ENCODE results near the gene DRD4.

Gene DRD4

DNA sequence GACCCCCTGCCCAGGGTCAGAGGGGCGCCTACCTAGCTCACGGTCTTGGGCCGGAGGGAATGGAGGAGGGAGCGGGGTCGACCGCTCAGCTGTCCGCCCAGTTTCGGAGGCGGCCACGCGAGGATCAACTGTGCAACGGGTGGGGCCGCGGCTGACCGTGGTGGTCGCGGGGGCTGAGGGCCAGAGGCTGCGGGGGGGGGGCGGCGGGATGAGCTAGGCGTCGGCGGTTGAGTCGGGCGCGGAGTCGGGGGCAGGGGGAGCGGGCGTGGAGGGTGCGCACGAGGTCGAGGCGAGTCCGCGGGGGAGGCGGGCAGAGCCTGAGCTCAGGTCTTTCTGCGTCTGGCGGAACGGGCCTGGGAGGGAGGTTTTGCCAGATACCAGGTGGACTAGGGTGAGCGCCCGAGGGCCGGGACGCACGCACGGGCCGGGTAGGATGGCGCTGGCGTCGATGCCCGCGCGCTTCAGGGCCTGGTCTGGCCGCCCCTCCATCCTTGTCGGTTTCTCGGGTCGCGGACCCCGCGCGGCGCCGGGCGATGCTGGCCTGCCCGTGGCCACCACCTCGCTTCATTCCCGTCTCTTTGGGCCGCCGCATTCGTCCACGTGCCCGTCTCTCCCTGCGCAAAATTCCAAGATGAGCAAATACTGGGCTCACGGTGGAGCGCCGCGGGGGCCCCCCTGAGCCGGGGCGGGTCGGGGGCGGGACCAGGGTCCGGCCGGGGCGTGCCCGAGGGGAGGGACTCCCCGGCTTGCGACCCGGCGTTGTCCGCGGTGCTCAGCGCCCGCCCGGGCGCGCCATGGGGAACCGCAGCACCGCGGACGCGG is at the start of gene DRD4:
Gene DRD4, plus strand, starts transcription at position 759 of the 822 bp plus-strand sequence. Its CDS starts 36 bp downstream, at position 795.
- no peak for DNase-seq (ENCODE audit: low spot score)

DNA sequence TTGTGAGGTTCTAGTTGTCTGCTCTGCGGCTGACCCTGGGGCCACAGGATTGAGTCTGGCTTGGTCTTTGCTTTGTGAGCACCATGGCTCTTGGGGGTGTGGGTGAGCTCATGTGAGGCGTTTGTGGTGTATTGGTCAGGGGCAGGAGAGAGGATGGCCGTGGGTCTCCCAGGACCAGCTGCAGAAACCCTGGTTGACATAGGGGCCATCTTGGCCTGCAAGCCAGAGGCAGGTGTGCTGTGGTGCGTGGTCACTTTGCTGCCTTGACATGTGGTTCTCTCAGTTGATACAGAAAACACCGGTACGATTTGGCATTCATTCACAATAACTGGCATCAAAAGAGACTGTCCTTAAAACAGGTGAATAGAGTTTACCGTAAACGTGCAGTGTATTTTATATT is 49.5 kb upstream of the DRD4 start:
- no peak for DNase-seq (ENCODE audit: low spot score)

GRCh38 chr11:587978-588380 is 49.1 kb upstream of the DRD4 start:
- DNase-seq (ENCODE audit: low spot score): peak; percentile 74

DNA sequence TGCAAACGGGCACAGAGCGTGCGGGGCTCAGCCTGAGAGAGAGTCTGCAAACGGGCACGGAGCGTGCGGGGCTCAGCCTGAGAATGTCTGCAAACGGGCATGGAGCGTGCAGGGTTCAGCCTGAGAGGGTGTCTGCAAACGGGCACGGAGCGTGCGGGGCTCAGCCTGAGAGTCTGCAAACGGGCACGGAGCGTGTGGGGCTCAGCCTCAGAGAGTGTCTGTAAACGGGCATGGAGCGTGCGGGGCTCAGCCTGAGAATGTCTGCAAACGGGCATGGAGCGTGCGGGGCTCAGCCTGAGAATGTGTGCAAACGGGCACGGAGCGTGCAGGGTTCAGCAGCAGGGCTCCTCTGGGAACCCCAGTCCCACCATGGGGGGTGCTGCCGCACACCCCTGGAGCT is 47.3 kb upstream of the DRD4 start:
- DNase-seq (ENCODE audit: low spot score): no peak

GRCh38 chr11:590997-591396 is 46.1 kb upstream of the DRD4 start:
- DNase-seq (ENCODE audit: low spot score): no peak

DNA sequence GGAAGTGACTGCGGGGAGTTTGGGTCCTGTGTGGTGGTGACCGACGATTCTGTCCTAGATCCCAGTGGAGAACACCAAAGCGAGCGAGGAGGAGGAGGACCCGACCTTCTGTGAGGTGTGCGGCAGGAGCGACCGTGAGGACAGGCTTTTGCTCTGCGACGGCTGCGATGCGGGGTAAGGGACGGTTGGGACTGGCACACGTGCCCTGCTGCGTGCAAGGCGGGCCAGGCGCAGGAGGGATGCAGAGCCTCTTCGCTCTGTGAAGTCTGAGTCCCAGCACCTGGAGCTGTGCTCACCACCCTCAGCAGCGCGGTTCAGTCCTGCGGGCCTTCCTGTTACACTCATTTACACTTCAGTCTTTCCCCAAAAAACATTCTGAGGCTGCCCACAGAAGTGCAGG is 44.6 kb upstream of the DRD4 start:
- DNase-seq (ENCODE audit: low spot score): no peak

GRCh38 chr11:592918-593317 is 44.2 kb upstream of the DRD4 start:
- no peak for DNase-seq (ENCODE audit: low spot score)

- no peak for DNase-seq (ENCODE audit: low spot score)
These were observed 43.7 kb upstream of the DRD4 start for GRCh38 chr11:593347-593746.

- no peak for DNase-seq (ENCODE audit: low spot score)
These were observed 41.7 kb upstream of the DRD4 start for GRCh38 chr11:595400-595799.

DNA sequence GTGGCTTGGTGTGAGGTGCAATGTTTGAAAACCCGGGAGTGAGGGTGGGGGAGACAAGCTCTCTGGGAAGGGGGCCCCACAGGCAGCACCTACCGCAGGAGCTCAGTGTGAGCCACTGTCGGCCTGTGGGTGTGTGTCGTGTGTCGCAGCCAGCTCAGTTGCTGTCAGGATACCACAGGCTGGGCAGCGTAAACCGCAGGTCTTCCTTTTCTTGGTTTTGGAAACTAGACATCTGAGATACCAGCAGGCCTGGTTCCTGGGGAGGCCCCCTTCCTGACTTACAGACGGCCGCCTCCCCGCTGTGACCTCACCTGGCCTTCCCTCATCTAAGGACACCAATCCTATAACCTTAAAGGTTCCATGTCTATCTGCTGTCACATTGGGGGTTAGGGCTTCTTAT is 40.7 kb upstream of the DRD4 start:
- no peak for DNase-seq (ENCODE audit: low spot score)

DNA sequence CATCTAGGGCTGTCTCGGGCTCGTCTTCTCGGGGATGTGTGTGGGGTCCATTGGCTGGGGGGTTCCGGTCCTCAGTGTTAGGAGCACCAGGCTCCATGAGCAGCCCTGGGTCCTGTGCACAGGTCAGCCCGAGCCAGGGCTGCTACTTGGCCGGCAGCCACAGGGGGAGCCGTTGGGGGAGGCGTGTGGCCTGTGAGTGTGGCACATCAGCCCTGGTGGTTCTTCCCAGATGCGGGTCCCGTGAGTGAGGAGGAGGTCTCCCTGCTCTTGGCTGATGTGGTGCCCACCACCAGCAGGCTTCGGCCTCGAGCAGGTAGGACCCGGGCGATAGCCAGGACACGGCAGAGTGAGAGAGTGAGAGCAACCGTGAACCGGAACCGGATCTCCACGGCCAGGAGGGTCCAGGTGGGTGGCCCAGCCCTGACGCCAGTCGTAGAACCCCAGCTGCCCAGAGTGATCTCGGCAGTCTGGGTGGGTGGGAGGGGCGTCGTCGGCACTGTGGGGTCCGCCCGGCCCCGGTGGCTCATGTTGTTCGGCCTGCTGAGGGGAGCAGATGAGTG is 39.8 kb upstream of the DRD4 start:
- DNase-seq (ENCODE audit: low spot score): no peak

DNA sequence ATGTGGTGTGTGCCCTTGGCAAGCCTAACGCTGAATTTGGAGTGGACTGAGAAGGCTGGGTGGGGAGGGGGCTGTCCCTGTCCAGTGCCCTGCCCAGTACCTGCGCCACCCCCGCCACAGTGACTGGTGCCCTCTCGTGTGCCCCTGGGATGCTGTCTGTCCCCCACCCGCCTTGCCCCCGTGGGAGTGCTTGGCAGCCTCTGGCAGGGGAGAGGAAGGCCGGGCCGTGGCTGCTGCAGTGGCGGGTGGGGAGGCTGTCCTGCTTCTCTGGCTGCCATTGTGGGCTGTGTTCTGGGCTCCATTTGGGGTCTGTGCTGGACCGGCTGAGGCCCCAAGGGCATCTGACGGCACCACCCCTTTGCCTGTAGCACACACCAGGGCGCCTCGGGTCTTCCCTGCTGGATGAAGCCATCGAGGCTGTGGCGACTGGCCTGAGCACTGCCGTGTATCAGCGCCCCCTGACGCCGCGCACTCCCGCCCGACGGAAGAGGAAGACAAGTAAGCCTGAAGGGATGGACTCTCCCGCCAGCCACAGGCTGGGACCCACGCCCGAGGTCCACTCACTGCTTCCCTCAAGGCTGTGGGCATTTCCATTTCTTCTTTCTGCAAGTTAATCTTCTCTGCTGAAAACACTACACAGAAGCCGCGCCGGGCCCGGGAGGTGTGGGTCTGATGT is 38.9 kb upstream of the DRD4 start:
- no peak for DNase-seq (ENCODE audit: low spot score)

GRCh38 chr11:601573-602245 is 35.4 kb upstream of the DRD4 start:
- no peak for DNase-seq (ENCODE audit: low spot score)

GRCh38 chr11:603154-603553 is 33.9 kb upstream of the DRD4 start:
- no peak for DNase-seq (ENCODE audit: low spot score)

- DNase-seq (ENCODE audit: low spot score): no peak
These were observed 31.6 kb upstream of the DRD4 start for GRCh38 chr11:605286-606129.

GRCh38 chr11:606245-606644 is 30.8 kb upstream of the DRD4 start:
- no peak for DNase-seq (ENCODE audit: low spot score)

DNA sequence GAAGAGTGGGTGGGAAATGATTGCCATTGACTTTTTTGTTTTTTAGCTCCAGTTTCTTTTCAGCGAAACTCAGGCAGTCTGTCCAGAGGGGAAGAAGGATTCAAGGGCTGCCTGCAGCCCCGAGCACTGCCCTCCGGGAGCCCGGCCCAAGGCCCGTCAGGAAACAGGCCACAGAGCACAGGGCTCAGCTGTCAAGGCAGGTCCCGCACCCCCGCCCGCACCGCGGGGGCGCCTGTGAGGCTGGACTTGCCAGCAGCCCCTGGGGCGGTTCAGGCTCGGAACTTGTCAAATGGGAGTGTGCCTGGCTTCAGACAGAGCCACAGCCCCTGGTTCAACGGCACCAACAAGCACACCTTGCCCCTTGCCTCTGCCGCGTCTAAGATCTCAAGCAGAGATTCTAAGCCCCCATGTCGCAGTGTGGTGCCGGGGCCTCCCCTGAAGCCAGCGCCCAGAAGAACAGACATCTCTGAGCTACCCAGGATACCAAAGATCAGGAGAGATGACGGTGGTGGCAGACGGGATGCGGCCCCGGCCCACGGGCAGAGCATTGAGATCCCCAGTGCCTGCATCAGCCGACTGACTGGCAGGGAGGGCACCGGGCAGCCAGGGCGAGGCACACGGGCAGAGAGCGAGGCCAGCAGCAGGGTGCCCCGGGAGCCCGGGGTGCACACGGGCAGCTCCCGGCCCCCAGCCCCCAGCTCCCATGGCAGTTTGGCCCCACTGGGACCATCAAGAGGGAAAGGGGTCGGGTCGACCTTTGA is 29.9 kb upstream of the DRD4 start:
- DNase-seq (ENCODE audit: low spot score): no peak

DNA sequence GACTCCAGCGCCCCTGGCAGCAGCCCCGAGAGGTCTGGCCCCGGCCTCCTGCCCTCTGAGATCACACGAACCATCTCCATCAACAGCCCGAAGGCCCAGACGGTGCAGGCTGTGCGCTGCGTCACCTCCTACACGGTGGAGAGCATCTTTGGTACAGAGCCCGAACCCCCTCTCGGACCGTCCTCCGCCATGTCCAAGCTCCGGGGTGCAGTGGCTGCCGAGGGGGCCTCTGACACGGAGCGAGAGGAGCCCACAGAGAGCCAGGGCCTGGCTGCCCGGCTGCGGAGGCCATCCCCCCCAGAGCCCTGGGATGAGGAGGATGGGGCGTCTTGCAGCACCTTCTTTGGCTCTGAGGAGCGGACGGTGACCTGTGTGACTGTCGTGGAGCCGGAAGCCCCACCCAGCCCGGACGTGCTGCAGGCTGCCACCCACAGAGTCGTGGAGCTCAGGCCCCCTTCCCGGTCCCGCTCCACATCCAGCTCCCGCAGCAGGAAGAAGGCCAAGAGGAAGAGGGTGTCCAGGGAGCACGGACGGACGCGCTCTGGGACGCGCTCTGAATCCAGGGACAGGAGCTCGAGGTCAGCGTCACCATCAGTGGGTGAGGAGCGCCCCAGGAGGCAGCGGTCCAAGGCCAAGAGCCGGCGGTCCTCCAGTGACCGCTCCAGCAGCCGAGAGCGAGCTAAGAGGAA is 29.0 kb upstream of the DRD4 start:
- no peak for DNase-seq (ENCODE audit: low spot score)

DNA sequence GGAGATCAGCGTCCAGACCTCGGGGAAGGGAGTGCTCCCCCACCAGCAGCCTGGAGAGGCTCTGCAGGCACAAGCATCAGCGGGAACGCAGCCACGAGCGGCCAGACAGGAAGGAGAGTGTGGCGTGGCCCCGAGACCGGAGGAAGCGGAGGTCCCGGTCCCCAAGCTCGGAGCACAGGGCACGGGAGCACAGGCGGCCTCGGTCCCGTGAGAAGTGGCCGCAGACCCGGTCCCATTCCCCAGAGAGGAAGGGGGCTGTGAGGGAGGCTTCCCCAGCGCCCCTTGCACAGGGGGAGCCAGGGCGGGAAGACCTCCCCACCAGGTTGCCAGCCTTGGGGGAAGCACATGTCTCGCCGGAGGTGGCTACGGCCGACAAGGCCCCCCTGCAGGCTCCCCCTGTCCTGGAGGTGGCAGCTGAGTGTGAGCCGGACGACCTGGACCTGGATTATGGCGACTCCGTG is 28.2 kb upstream of the DRD4 start:
- no peak for DNase-seq (ENCODE audit: low spot score)

GRCh38 chr11:609341-609811 is 27.7 kb upstream of the DRD4 start:
- no peak for DNase-seq (ENCODE audit: low spot score)

Data from activated CD4-positive, alpha-beta T cell treated with anti-CD3 and anti-CD28 coated beads, Interleukin-2, Interleukin-4, amounts not matched to agents 100 ng/mL and 50 ng/mL, durations not matched to agents 16 hours and 8 hours (primary cell).